Mesenchymal stem cell (in vitro differentiated cells and primary cell): ENCODE measurements around the gene IRAK3.

Experiments
- DNase-seq: peaks from one replicate; pipeline ENCODE4 v3.0.0-alpha.2; 2013
- H2AFZ ChIP-seq: one replicate; pipeline ENCODE4 v1.6.1; 2013; ENCODE audit warnings: low read depth, mild to moderate bottlenecking, control low read depth, inconsistent platforms, low read length, moderate library complexity
- H2AK5ac ChIP-seq: 2 replicates; pipeline ENCODE4 v1.6.1; 2013; ENCODE audit warnings: low read length, moderate library complexity, mild to moderate bottlenecking, inconsistent platforms; ENCODE audit not compliant: severe bottlenecking
- H2BK120ac ChIP-seq: one replicate; pipeline ENCODE4 v1.6.1; 2013; ENCODE audit warnings: low read depth, mild to moderate bottlenecking, inconsistent platforms, low read length, moderate library complexity
- H2BK12ac ChIP-seq, 2 experiments: one replicate each; pipeline ENCODE4 v1.6.1; 2013; ENCODE audit warnings: inconsistent platforms in 2 of 2, low read length in 2 of 2, mild to moderate bottlenecking in 2 of 2, moderate library complexity in 2 of 2, control low read depth in 1 of 2
- H2BK15ac ChIP-seq: one replicate; pipeline ENCODE4 v1.6.1; 2013; ENCODE audit warnings: mild to moderate bottlenecking, low read depth, inconsistent platforms; ENCODE audit not compliant: poor library complexity, severe bottlenecking
- H2BK5ac ChIP-seq: 2 replicates; pipeline ENCODE4 v1.6.1; 2013; ENCODE audit warnings: low read depth, mild to moderate bottlenecking, low read length, control low read depth, inconsistent platforms; ENCODE audit not compliant: poor library complexity, severe bottlenecking
- H3K14ac ChIP-seq, 2 experiments: one replicate each; pipeline ENCODE4 v1.6.1; 2013; ENCODE audit warnings: inconsistent platforms in 2 of 2, low read length in 2 of 2, control low read depth in 1 of 2, mild to moderate bottlenecking in 1 of 2, moderate library complexity in 1 of 2
- H3K18ac ChIP-seq, 2 experiments: one replicate each; pipeline ENCODE4 v1.6.1; 2013; ENCODE audit warnings: inconsistent platforms in 2 of 2, low read length in 2 of 2, control low read depth in 1 of 2, low read depth in 1 of 2, mild to moderate bottlenecking in 1 of 2
- H3K23ac ChIP-seq, 2 experiments: one replicate each; pipeline ENCODE4 v1.6.1; 2013; ENCODE audit warnings: inconsistent platforms in 2 of 2, low read length in 2 of 2, mild to moderate bottlenecking in 2 of 2, moderate library complexity in 2 of 2, control low read depth in 1 of 2
- H3K27ac ChIP-seq: 2 replicates; pipeline ENCODE4 v1.5.1; 2013; ENCODE audit warnings: mild to moderate bottlenecking, moderate library complexity, low read length, control low read depth, inconsistent platforms; ENCODE audit not compliant: poor library complexity, severe bottlenecking
- H3K27me3 ChIP-seq, 2 experiments: 2 replicates each; pipeline versions ENCODE4 v1.6.1 to v1.7.0; 2013; ENCODE audit warnings: low read length in 2 of 2, mild to moderate bottlenecking in 2 of 2, moderate library complexity in 2 of 2, control low read depth in 1 of 2, inconsistent platforms in 1 of 2; ENCODE audit not compliant: control insufficient read depth in 1 of 2, insufficient read depth in 1 of 2
- H3K36me3 ChIP-seq, 2 experiments: 2 replicates each; pipeline versions ENCODE4 v1.6.1 to v1.7.0; 2013; ENCODE audit warnings: low read length in 2 of 2, control low read depth in 1 of 2, inconsistent platforms in 1 of 2, low read depth in 1 of 2, mild to moderate bottlenecking in 1 of 2; ENCODE audit not compliant: insufficient read depth in 2 of 2, control insufficient read depth in 1 of 2
- H3K4ac ChIP-seq, 2 experiments: one replicate each; pipeline ENCODE4 v1.6.1; 2013; ENCODE audit warnings: inconsistent platforms in 2 of 2, low read length in 2 of 2, mild to moderate bottlenecking in 2 of 2, moderate library complexity in 2 of 2, control low read depth in 1 of 2, low read depth in 1 of 2
- H3K4me1 ChIP-seq: 2 replicates; pipeline ENCODE4 v1.6.1; 2013; ENCODE audit warnings: low read depth, low read length, control low read depth; ENCODE audit not compliant: control insufficient read depth, insufficient read depth
- H3K4me2 ChIP-seq: 2 replicates; pipeline ENCODE4 v1.6.1; 2013; ENCODE audit warnings: low read length, mild to moderate bottlenecking, inconsistent platforms; ENCODE audit not compliant: poor library complexity, severe bottlenecking
- H3K4me3 ChIP-seq, 2 experiments: 2 replicates each; pipeline versions ENCODE4 v1.5.1 to v1.7.0; 2013; ENCODE audit warnings: low read length in 2 of 2, mild to moderate bottlenecking in 2 of 2, control low read depth in 1 of 2, low read depth in 1 of 2; ENCODE audit not compliant: insufficient read depth in 1 of 2
- H3K79me1 ChIP-seq: replicated peaks from 2 replicates; pipeline ENCODE4 v1.6.1; 2013; ENCODE audit warnings: mild to moderate bottlenecking, control low read depth, low read length, inconsistent platforms; ENCODE audit not compliant: poor library complexity, severe bottlenecking
- H3K9ac ChIP-seq: 2 replicates; pipeline ENCODE4 v1.7.0; 2013; ENCODE audit warnings: mild to moderate bottlenecking, low read length, moderate library complexity
- H3K9me3 ChIP-seq: 2 replicates; pipeline ENCODE4 v1.7.0; 2013; ENCODE audit warnings: mild to moderate bottlenecking, low read length; ENCODE audit not compliant: control insufficient read depth
- H4K8ac ChIP-seq: one replicate; pipeline ENCODE4 v1.6.1; 2013; ENCODE audit warnings: inconsistent platforms, mild to moderate bottlenecking, low read length, moderate library complexity
- H4K91ac ChIP-seq: one replicate; pipeline ENCODE4 v1.6.1; 2013; ENCODE audit warnings: mild to moderate bottlenecking, low read length, inconsistent platforms
- WGBS: methylation state at CpG from one replicate; pipeline ENCODE4 v1.1.7; 2013; ENCODE audit warnings: mixed read lengths; 5-methylcytosine and 5-hydroxymethylcytosine counted together

The IRAK3 gene

DNA sequence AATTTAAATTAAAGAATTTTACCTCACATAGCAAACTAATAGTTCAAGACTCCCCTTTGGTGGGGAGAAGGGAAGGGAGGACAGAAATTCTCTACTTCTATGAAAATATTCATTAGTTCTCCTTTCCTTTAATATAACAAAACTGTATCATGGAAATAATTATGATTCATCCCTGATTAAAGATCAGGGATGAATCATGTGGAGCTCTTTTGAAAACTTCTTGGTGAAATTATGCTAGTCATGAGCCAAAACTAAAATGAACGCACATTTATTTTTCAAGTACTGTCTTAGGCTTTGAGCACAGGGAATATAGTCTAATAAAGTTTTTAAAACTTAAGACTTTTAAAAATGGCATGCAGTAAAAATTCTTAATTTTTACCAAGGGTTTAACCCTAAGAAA, 36.3 kb upstream of the IRAK3 start:
- H3K9ac ChIP-seq: peak overlapping the region; percentile 90
- H4K8ac ChIP-seq: no peak overlapping the region
- H2AFZ ChIP-seq: no peak overlapping the region
- peaks cover 7% of the 10 kb centered on the region for H3K79me1 ChIP-seq
- no peak overlapping the region for H2BK5ac ChIP-seq
- no peak overlapping the region for H3K14ac ChIP-seq
- peaks cover 3 to 35% of the 10 kb centered on the region in 2 experiments for H3K36me3 ChIP-seq
- no peak overlapping the region for H2BK12ac ChIP-seq
- no peak overlapping the region for H3K23ac ChIP-seq
- no peak overlapping the region for H3K27ac ChIP-seq
- H3K4me2 ChIP-seq: no peak overlapping the region
- no peak overlapping the region for H4K91ac ChIP-seq
- H3K4me3 ChIP-seq: peak overlapping the region in 1 of 2 experiments; percentile 25
- H2AK5ac ChIP-seq: no peak overlapping the region
- peaks cover 3% of the 10 kb centered on the region for H3K4me1 ChIP-seq
- no peak overlapping the region for H2BK15ac ChIP-seq
- no peak overlapping the region for H3K18ac ChIP-seq
- no peaks in the 10 kb centered on the region for H3K9me3 ChIP-seq
- H3K4ac ChIP-seq: no peak overlapping the region
- no CpG with 5 or more reads among the region's 1 CpG for WGBS
- no peak overlapping the region for H2BK120ac ChIP-seq
- DNase-seq: no peak
- no peaks in the 10 kb centered on the region for H3K27me3 ChIP-seq

DNA sequence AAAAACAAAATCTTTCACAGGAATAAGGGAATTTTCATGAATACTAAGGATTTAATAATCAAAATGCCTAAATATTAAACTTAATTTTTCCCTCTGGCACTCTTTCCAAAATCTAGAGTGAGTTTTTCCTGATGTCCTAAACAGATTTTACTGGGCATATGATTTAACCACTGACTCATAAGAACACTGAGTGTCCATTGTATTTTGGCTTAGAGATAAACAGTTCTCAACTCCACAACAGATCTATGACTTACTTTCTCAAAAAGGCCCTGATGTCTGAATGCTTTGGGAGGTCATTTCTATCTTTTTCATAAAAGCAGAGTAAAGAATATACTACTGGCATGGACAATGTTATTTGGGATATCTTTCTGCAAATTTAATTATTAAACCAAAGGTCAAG, 34.2 kb upstream of the IRAK3 start:
- H2AK5ac ChIP-seq: no peak overlapping the region
- no peak overlapping the region for H3K18ac ChIP-seq
- H3K9me3 ChIP-seq: no peaks in the 10 kb centered on the region
- H3K4me3 ChIP-seq: peak overlapping the region in 1 of 2 experiments; percentile 38
- H3K14ac ChIP-seq: no peak overlapping the region
- H2BK12ac ChIP-seq: no peak overlapping the region
- H3K36me3 ChIP-seq: peaks cover 3 to 29% of the 10 kb centered on the region in 2 experiments
- H2AFZ ChIP-seq: no peak overlapping the region
- no peak overlapping the region for H2BK120ac ChIP-seq
- H3K23ac ChIP-seq: no peak overlapping the region
- no peaks in the 10 kb centered on the region for H3K27me3 ChIP-seq
- no peak overlapping the region for H3K4me2 ChIP-seq
- peaks cover 3% of the 10 kb centered on the region for H3K4me1 ChIP-seq
- H2BK15ac ChIP-seq: no peak overlapping the region
- H3K9ac ChIP-seq: peak overlapping the region; percentile 90
- no peak overlapping the region for H4K91ac ChIP-seq
- no peak overlapping the region for H4K8ac ChIP-seq
- H3K27ac ChIP-seq: no peak overlapping the region
- H3K79me1 ChIP-seq: peaks cover 12% of the 10 kb centered on the region
- no peak overlapping the region for H3K4ac ChIP-seq
- DNase-seq: no peak
- H2BK5ac ChIP-seq: no peak overlapping the region

DNA sequence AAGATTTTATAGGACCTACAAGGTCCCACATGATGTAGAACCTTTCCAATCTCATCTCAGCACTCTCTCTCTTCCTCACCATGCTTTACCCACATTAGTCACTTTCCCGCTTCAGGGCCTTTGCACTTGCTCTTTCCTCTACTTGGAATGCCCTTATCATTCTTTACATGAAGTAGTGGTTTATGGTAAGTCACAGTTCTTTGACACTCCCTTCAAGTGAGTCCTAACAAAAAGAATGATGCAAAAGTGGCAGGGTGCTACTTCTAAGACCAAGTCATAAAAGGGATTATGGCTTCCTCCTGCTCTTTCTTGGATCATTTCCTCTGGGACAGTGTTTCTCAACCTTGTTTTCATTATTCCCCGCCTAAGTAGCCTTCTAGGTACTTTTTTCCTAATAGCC, 32.4 kb upstream of the IRAK3 start:
- DNase-seq: no peak
- Histone ChIP-seq H2BK120ac (no peak overlapping the region), H3K36me3 (peaks cover 4 to 17% of the 10 kb centered on the region in 2 experiments), H2AK5ac (no peak overlapping the region), H3K4me3 (no peak overlapping the region), H3K23ac (no peak overlapping the region), H3K9ac (no peak overlapping the region), H3K4me1 (peaks cover 3% of the 10 kb centered on the region), H2BK5ac (no peak overlapping the region), H3K14ac (no peak overlapping the region), H3K4ac (no peak overlapping the region), H3K27ac (no peak overlapping the region), H2AFZ (no peak overlapping the region), H3K4me2 (no peak overlapping the region), H3K9me3 (no peaks in the 10 kb centered on the region), H4K91ac (no peak overlapping the region), H3K18ac (no peak overlapping the region), H2BK15ac (no peak overlapping the region), H4K8ac (no peak overlapping the region), H2BK12ac (no peak overlapping the region), H3K79me1 (peaks cover 15% of the 10 kb centered on the region), H3K27me3 (no peaks in the 10 kb centered on the region)
- 97% methylated on average over 1 of the region's 2 CpGs for WGBS

DNA sequence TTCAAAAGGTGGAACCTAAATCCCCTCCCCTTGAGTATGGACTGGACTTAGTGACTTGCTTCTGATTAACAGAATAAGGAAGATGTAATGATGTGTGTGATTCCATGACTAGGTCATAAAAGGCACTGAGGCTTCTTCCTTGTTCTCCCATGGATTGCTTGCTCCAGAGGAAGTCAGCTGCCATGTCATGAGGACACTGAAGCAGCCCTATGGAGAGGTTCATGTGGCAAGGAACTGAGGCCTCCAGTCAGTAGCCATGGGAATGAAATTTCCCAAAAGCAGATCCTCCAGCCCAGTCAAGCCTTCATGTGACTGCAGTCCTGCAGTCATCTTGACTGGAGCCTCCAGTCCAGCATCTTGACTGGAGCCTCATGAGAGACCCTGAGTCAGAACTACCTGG, 29.9 kb upstream of the IRAK3 start:
- H3K36me3 ChIP-seq: peaks cover 4 to 17% of the 10 kb centered on the region in 2 experiments
- H2AFZ ChIP-seq: no peak overlapping the region
- H3K27ac ChIP-seq: no peak overlapping the region
- H3K9ac ChIP-seq: no peak overlapping the region
- H2AK5ac ChIP-seq: no peak overlapping the region
- no peak overlapping the region for H2BK12ac ChIP-seq
- H3K79me1 ChIP-seq: peaks cover 15% of the 10 kb centered on the region
- no peak overlapping the region for H4K8ac ChIP-seq
- H4K91ac ChIP-seq: no peak overlapping the region
- H3K4me1 ChIP-seq: peaks cover 3% of the 10 kb centered on the region
- H2BK15ac ChIP-seq: no peak overlapping the region
- no peak overlapping the region for H3K14ac ChIP-seq
- H3K4me3 ChIP-seq: no peak overlapping the region
- no peaks in the 10 kb centered on the region for H3K9me3 ChIP-seq
- H3K27me3 ChIP-seq: no peaks in the 10 kb centered on the region
- no peak overlapping the region for H3K4ac ChIP-seq
- no peak overlapping the region for H2BK5ac ChIP-seq
- no peak overlapping the region for H3K4me2 ChIP-seq
- no peak for DNase-seq
- no peak overlapping the region for H2BK120ac ChIP-seq
- no peak overlapping the region for H3K18ac ChIP-seq
- H3K23ac ChIP-seq: no peak overlapping the region
